ENCODE measurements around the gene ADGRA3. TPM values are rescaled to one million over a fixed set of nuclear protein-coding genes. Genes with fewer than 3 reads are reported as not detected.

Gene ADGRA3
- total and polyA plus RNA-seq, 11 donors, result 9.6 to 43.9 (median 21.5) TPM

DNA sequence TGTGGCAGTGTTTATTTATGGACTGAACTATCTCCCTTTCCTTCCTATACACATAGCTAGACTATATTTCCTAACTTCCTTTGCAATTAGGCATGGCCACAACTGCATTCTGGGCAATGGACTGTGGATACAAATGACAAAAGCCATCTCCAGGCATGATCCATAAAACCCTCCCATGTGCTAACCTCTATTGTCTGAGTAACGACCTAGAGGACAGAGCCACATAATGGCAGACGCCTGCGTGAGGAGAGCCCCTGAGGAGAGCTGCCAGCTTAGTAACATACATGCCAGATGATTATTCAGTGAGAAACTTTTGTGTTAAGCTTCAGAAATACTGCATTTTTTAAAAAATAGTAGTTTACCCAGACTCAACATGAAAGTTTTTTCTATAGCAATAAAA is 142.9 kb downstream of the ADGRA3 start:
- WGBS, 4 donors, result 46 to 78% (median 70%) methylated on average over 3 of the region's 3 CpGs
- Histone ChIP-seq H3K27ac (no peak overlapping the region), H3K36me3 (no peaks in the 10 kb centered on the region), H3K9me3 (no peaks in the 10 kb centered on the region), H3K27me3 (no peaks in the 10 kb centered on the region), H3K4me3 (no peak overlapping the region), H3K4me1 (no peaks in the 10 kb centered on the region)
- no peak for ATAC-seq
- TF ChIP-seq CTCF (IDR thresholded peaks at IDR 0.05), result no peak
- intact Hi-C loops (cut with DNase I), result loop anchor here in 1 of 10 donors (5.0 kb wide), 1 partner anchor 531 kb away; no protein-coding TSS in a partner anchor
- no peak for DNase-seq

DNA sequence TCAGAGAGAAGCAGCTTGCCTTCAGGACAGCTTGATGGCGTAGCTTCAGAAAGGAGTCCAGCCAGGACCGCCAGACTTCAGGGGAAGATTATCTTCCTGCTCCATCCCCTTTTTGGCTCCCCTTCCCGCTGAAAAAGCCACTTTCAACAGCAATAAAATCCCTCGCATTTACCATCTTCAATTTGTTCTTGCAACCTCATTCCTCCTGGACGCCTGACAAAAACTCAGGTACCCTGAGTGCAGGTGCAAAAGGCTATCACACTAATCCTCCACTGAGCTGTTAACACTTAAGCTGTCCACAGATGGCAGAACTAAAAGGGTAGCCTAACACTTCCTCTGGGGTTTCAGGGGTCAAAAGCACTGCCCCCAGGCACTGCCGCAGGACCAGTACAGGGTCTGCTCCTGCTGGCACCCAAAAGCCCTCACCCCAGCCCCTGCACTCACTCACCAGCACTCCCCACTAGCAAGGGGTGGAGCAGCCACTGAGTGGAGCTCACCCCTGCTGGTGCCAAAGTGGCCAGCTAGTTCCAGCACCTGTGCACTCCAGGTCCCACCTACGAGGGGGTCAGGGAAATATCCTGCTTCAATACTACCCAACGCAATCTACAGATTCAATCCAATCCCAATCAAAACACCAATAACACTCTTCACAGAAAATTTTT is 145.8 kb downstream of the ADGRA3 start:
- ATAC-seq, result no peak
- no peak overlapping the region for H3K4me3 ChIP-seq
- WGBS, 4 donors, result 75 to 88% (median 81%) methylated on average over 8 of the region's 8 CpGs

DNA sequence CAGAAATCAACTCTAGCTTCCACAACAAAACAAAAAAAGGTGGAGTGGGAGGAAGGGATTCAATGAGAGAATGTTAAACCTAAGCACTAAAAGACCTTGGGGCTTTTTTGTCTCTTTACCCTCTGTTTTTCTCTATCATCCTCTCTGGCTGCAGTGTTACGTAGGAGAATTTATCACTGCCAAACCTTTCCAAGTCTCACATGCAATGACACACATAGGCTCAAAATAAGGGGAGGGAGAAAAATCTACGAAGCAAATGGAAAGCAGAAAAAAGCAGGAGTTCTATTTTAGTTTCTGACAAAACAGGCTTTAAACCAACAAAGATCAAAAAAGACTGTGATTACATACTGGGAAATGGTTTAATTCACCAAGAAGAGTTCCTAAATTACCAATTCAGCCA is 152.1 kb downstream of the ADGRA3 start:
- no peaks in the 10 kb centered on the region for H3K27me3 ChIP-seq
- ATAC-seq (no peak), DNase-seq (no peak)
- H3K36me3 ChIP-seq, result no peaks in the 10 kb centered on the region
- whole genome bisulfite sequencing, 4 donors, result 56 to 85% (median 75%) methylated on average over 2 of the region's 2 CpGs
- H3K27ac ChIP-seq, result no peak overlapping the region
- intact Hi-C loops (cut with DNase I), result no loop called here
- peaks cover 0 to 11% (median 0%) of the 10 kb centered on the region in 12 donors for H3K9me3 ChIP-seq
- TF ChIP-seq CTCF (IDR thresholded peaks at IDR 0.05), result no peak
- TF ChIP-seq POLR2A (IDR thresholded peaks at IDR 0.05), result no peak
- H3K4me3 ChIP-seq, result no peak overlapping the region
- no peaks in the 10 kb centered on the region for H3K4me1 ChIP-seq

More for the DNA sequence above, 145.8 kb downstream of the ADGRA3 start:
- TF ChIP-seq CTCF (IDR thresholded peaks at IDR 0.05), result no peak
- TF ChIP-seq POLR2A (IDR thresholded peaks at IDR 0.05), result no peak
- Histone ChIP-seq H3K9me3 (no peaks in the 10 kb centered on the region), H3K27ac (no peak overlapping the region), H3K36me3 (no peaks in the 10 kb centered on the region), H3K27me3 (no peaks in the 10 kb centered on the region), H3K4me1 (no peaks in the 10 kb centered on the region)
- no peak for DNase-seq
- intact Hi-C loops (cut with DNase I), result loop anchor here in 1 of 10 donors (5.0 kb wide), 1 partner anchor 528 kb away; no protein-coding TSS in a partner anchor

DNA sequence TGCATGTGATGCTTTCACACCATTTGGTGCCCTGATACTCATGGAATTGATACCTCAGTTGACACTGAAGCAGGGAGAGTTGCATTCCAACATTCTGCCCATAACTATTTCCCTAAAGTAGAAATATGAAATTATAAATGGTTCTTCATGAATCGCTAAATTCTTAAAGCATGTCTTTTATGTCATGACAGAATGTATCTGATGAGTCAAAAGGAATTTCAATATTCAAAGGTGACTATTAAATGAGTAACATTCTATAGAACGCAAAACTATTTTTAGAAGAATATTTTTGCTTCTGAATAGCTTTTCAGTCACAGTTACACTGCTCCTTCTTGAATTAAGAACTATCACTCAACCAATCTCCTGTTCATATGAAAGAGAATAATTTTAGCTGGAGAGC is 152.8 kb downstream of the ADGRA3 start:
- ATAC-seq, result no peak
- Histone ChIP-seq H3K27me3 (no peaks in the 10 kb centered on the region), H3K9me3 (peaks cover 0 to 11% (median 0%) of the 10 kb centered on the region in 12 donors), H3K4me1 (no peaks in the 10 kb centered on the region), H3K27ac (no peak overlapping the region), H3K4me3 (no peak overlapping the region), H3K36me3 (no peaks in the 10 kb centered on the region)
- 47 to 72% (median 55%) methylated on average over 2 of the region's 2 CpGs for WGBS, 4 donors
- no peak for DNase-seq
- intact Hi-C loops (cut with DNase I), result no loop called here
- TF ChIP-seq POLR2A (IDR thresholded peaks at IDR 0.05), result no peak
- no peak for TF ChIP-seq CTCF (IDR thresholded peaks at IDR 0.05)

All from heart left ventricle (tissue), 16 donors.